ENCODE data around the gene DCHS2.

DCHS2 gene

GRCh38 chr4:154189346-154189745 is 302.3 kb downstream of the DCHS2 start:
- no peak for DNase-seq

GRCh38 chr4:154186888-154187287 is 304.7 kb downstream of the DCHS2 start:
- no peak for DNase-seq

GRCh38 chr4:154186035-154186434 is 305.6 kb downstream of the DCHS2 start:
- DNase-seq: no peak

GRCh38 chr4:154184238-154184637 is 307.4 kb downstream of the DCHS2 start:
- no peak for DNase-seq

GRCh38 chr4:154183264-154183663 is 308.3 kb downstream of the DCHS2 start:
- DNase-seq: no peak

Data from activated CD4-positive, alpha-beta T cell treated with anti-CD3 and anti-CD28 coated beads, Interleukin-10, Interleukin-2, amounts not matched to agents 100 ng/mL and 50 ng/mL, durations not matched to agents 16 hours and 8 hours (primary cell).